Right atrium auricular region (tissue), 2 donors: ENCODE results near the gene ATP2C1. TPM values are rescaled to one million over a fixed set of nuclear protein-coding genes. Genes with fewer than 3 reads are reported as not detected.

Experiments used
- DNase-seq: peaks from one replicate; pipeline ENCODE4 v3.0.0-alpha.2; 2019; ENCODE audit warnings: low spot score
- H3K27ac ChIP-seq, 2 donors: fragments of 200-600 bp; sonication (generic); 1 replicate in 1 of 2; 2 replicates in 1 of 2; pipeline ENCODE4 v1.5.1; 2016 to 2019
- H3K27me3 ChIP-seq, 2 donors: fragments of 200-600 bp; sonication (generic); one replicate each; pipeline versions ENCODE4 v1.5.1 to v1.6.0; 2017 to 2019
- H3K36me3 ChIP-seq: fragments of 200-600 bp; sonication (generic); one replicate; pipeline ENCODE4 v1.5.1; 2016
- H3K4me1 ChIP-seq, 2 donors: fragments of 200-600 bp; sonication (generic); one replicate each; pipeline versions ENCODE4 v1.5.1 to v1.6.0; 2017 to 2019
- H3K4me3 ChIP-seq, 2 donors: fragments of 200-600 bp; sonication (generic); 1 replicate in 1 of 2; 2 replicates in 1 of 2; pipeline ENCODE4 v1.5.1; 2017 to 2019; ENCODE audit warnings: mild to moderate bottlenecking in 1 of 2, moderate library complexity in 1 of 2
- H3K9me3 ChIP-seq, 2 donors: fragments of 200-600 bp; sonication (generic); one replicate each; pipeline ENCODE4 v1.5.1; 2019
- CTCF ChIP-seq, 2 donors: fragments of 200-600 bp; sonication (generic); IDR thresholded peaks; one replicate each; pipeline ENCODE4 v1.5.1; 2019; ENCODE audit warnings: antibody characterized with exemption in 2 of 2
- total RNA-seq, 2 donors: library from RNA; depleted of rRNA; stranded (reverse); fragments of >200 nt; gene quantifications; one replicate each; pipeline ENCODE4 v1.1.0, GENCODE V29; 2016

ATP2C1 gene
- total RNA-seq, 2 donors from 2014 or later = 49.8 to 51.8 TPM

- TF ChIP-seq CTCF (IDR thresholded peaks at IDR 0.05) = no peak
- no peak overlapping the region for H3K27ac ChIP-seq
Measured at GRCh38 chr3:130906374-130906995, 12.6 kb downstream of the ATP2C1 start.

GRCh38 chr3:130907500-130907899 lies 13.6 kb downstream of the ATP2C1 start:
- H3K27ac ChIP-seq = no peak overlapping the region
- no peaks in the 10 kb centered on the region for H3K9me3 ChIP-seq
- H3K36me3 ChIP-seq = no peaks in the 10 kb centered on the region
- no peaks in the 10 kb centered on the region for H3K27me3 ChIP-seq
- no peak for TF ChIP-seq CTCF (IDR thresholded peaks at IDR 0.05)
- H3K4me3 ChIP-seq = no peak overlapping the region
- no peak for DNase-seq
- peaks cover 0 to 15% of the 10 kb centered on the region in 2 donors for H3K4me1 ChIP-seq

More at GRCh38 chr3:130906374-130906995, 12.6 kb downstream of the ATP2C1 start:
- no peaks in the 10 kb centered on the region for H3K36me3 ChIP-seq
- no peak for DNase-seq
- H3K4me3 ChIP-seq = no peak overlapping the region
- no peaks in the 10 kb centered on the region for H3K27me3 ChIP-seq
- no peaks in the 10 kb centered on the region for H3K9me3 ChIP-seq
- peaks cover 0 to 19% of the 10 kb centered on the region in 2 donors for H3K4me1 ChIP-seq

DNA sequence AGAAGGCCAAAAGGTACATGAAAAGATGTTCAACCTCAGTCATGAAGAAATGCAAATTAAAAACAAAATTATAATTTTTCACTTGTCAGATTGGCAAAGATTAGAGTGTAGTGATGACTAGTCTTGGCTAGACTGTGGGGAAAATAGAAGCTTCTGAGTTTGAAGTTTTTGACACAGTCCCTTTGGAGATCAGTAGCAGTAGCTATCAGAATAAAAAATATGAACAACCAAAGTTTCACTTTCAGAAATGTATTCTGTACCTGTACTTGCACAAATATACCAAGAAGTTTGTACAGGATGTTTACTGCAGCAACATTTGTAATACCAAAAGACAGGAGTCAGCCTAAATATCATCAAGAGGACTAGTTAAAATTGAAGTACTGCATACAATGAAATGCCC lies 14.1 kb downstream of the ATP2C1 start:
- Histone ChIP-seq H3K36me3 (no peaks in the 10 kb centered on the region), H3K4me3 (no peak overlapping the region), H3K4me1 (peaks cover 0 to 15% of the 10 kb centered on the region in 2 donors), H3K27me3 (no peaks in the 10 kb centered on the region), H3K27ac (no peak overlapping the region), H3K9me3 (no peaks in the 10 kb centered on the region)
- DNase-seq = no peak
- TF ChIP-seq CTCF (IDR thresholded peaks at IDR 0.05) = no peak

- no peak overlapping the region for H3K4me3 ChIP-seq
- H3K9me3 ChIP-seq = peaks cover 0 to 5% of the 10 kb centered on the region in 2 donors
- TF ChIP-seq CTCF (IDR thresholded peaks at IDR 0.05) = no peak
- peak overlapping the region; percentile 31 to 62 for H3K27ac ChIP-seq
- H3K4me1 ChIP-seq = peaks cover 0 to 32% of the 10 kb centered on the region in 2 donors
- DNase-seq = no peak
- H3K36me3 ChIP-seq = no peaks in the 10 kb centered on the region
- H3K27me3 ChIP-seq = no peaks in the 10 kb centered on the region
Measured at GRCh38 chr3:130915567-130916292, 21.8 kb downstream of the ATP2C1 start.

DNA sequence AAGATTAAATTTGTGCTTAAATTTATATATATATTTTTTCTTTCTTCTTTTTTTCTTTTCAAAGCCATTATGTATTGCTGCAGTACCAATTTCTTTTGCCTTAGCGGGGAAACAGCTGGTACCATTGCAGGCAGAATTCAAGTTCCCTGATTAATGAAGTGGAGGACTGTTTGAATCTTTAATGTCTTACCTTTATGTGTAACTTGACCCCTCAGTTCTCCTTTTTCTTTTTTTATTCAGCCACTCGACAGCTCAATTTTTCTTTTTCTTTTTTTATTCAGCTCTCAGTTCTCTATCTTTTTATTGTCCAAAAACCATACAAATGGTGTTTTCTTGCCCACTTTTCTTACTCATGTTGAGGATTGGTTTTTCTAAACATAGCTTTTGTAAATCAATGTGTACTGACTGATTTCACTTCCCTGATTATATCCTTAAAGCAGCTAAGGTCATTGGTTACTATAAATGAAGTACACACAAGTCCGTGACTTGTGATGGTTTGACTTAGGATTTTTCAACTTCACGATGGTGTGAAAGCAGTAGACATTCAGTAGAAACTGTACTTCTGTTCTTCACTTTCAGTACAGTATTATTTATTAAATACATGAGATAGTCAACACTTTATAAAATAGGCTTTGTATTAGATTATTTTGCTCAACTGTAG lies 22.8 kb downstream of the ATP2C1 start:
- Histone ChIP-seq H3K27me3 (no peaks in the 10 kb centered on the region), H3K36me3 (no peaks in the 10 kb centered on the region), H3K4me1 (peaks cover 0 to 32% of the 10 kb centered on the region in 2 donors), H3K27ac (peak overlapping the region; percentile 31 to 62), H3K9me3 (peaks cover 0 to 5% of the 10 kb centered on the region in 2 donors), H3K4me3 (no peak overlapping the region)
- no peak for TF ChIP-seq CTCF (IDR thresholded peaks at IDR 0.05)
- DNase-seq = no peak
